ENCODE results near the gene NDUFS8.

NDUFS8 gene

DNA sequence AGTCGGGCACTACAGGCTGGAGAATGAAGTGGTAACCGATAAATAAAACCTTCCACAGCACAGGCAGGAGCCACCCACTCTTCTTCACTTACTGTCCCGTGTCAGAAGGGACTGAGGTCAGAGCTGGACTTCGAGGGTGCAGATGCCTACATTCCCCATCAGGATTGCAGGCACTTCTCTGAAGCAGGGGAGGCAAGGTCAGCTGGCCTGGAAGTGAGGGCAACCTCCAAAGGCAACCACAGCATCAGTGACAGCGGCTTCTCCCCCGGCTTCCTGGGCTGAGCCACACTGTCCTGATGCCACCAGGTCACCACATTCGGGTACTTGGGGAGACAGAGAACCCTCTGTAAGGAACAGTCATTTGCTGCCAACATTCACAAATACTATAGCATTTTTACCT is 31.0 kb downstream of the NDUFS8 start:
- no peak overlapping the region for H3K4me3 ChIP-seq (ENCODE audit: low read length)
- no peak for DNase-seq (ENCODE audit: low read depth)
- TF ChIP-seq, protein P1, sequence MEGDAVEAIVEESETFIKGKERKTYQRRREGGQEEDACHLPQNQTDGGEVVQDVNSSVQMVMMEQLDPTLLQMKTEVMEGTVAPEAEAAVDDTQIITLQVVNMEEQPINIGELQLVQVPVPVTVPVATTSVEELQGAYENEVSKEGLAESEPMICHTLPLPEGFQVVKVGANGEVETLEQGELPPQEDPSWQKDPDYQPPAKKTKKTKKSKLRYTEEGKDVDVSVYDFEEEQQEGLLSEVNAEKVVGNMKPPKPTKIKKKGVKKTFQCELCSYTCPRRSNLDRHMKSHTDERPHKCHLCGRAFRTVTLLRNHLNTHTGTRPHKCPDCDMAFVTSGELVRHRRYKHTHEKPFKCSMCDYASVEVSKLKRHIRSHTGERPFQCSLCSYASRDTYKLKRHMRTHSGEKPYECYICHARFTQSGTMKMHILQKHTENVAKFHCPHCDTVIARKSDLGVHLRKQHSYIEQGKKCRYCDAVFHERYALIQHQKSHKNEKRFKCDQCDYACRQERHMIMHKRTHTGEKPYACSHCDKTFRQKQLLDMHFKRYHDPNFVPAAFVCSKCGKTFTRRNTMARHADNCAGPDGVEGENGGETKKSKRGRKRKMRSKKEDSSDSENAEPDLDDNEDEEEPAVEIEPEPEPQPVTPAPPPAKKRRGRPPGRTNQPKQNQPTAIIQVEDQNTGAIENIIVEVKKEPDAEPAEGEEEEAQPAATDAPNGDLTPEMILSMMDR (IDR thresholded peaks at IDR 0.05; ENCODE audit: insufficient read depth, low read depth, low read length, missing control alignments), result no peak

DNA sequence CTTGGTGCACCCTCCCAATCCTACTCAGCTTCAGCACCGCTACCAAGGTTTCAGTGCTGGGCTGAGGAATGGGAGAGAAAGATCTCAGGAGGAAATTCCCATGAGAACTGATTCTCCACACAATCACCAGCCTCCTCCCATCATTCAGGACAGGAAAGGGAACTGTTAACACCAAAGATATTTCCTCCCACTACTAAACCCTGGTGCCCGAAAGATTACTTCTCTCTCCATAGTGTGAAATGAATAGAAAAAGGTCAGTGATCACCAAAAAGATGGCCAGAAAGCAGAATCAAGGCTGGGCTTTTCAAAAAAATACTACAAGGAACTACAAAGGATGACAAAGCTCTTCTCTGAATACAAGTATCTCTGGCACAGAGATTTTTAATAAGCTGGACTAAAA is 34.4 kb downstream of the NDUFS8 start:
- no peak overlapping the region for H3K4me3 ChIP-seq (ENCODE audit: low read length)
- TF ChIP-seq, protein P1 (IDR thresholded peaks at IDR 0.05; ENCODE audit: insufficient read depth, low read depth, low read length, missing control alignments), result no peak
- DNase-seq (ENCODE audit: low read depth), result no peak

DNA sequence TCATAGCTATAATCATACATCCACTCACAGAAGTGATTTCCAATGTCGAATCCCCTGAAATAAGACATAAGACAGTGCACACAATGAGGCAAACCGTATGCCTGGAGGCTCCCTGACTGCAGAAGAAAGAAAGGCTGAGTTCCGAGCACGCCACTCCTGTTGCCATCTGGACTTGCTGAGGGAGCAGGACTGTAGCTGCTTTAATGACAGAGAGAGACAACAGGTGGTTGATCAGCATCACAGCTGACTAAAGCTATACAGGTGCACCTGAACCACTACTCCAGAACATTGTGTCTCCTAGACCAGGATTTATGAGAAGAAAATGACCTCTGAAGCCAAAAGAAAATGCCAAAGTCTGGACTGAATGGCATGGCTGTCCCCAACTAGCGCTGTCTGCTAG is 35.4 kb downstream of the NDUFS8 start:
- DNase-seq (ENCODE audit: low read depth), result no peak
- TF ChIP-seq, protein P1 (IDR thresholded peaks at IDR 0.05; ENCODE audit: insufficient read depth, low read depth, low read length, missing control alignments), result no peak
- H3K4me3 ChIP-seq (ENCODE audit: low read length), result no peak overlapping the region

DNA sequence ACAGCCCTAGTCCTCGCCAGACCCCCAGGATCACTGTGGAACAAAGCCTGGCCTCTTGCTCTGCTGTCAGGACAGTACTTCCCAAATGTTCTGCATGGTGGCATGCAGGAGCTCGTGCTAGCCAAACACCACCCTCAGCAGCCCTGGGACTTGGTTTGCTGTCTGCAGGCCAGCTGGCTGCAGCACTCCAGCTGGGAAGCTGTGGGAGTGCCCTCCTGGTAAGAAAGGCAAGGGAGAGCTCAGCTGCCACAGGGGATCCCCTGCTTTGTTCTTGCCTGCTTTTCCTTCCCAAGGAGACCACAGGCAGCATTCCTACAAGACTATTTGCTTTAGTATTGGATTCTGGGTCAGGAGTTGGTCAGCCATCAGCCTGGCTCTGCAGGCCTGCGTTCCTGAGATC is 36.3 kb downstream of the NDUFS8 start:
- H3K4me3 ChIP-seq (ENCODE audit: low read length), result no peak overlapping the region
- TF ChIP-seq, protein P1 (IDR thresholded peaks at IDR 0.05; ENCODE audit: insufficient read depth, low read depth, low read length, missing control alignments), result no peak
- no peak for DNase-seq (ENCODE audit: low read depth)

DNA sequence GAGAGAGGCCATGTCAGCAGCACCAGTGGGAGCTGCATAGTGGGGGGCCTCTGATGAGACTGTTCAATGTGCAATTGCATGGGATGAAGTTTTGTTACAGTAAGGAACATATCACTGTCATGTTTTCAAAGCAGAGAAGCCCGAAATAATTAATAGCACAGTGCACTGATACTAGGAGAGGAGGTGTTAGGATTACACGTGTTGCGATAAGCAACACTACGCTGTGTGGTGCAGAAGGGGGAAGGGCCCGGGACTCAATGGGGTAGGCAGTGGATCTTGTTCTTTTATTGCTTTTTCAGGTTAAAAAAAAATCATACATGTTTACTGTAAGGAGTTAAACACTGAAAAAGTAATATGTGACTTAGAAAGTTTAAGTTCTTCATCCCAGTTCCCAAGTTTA is 37.5 kb downstream of the NDUFS8 start:
- H3K4me3 ChIP-seq (ENCODE audit: low read length), result no peak overlapping the region
- no peak for DNase-seq (ENCODE audit: low read depth)

DNA sequence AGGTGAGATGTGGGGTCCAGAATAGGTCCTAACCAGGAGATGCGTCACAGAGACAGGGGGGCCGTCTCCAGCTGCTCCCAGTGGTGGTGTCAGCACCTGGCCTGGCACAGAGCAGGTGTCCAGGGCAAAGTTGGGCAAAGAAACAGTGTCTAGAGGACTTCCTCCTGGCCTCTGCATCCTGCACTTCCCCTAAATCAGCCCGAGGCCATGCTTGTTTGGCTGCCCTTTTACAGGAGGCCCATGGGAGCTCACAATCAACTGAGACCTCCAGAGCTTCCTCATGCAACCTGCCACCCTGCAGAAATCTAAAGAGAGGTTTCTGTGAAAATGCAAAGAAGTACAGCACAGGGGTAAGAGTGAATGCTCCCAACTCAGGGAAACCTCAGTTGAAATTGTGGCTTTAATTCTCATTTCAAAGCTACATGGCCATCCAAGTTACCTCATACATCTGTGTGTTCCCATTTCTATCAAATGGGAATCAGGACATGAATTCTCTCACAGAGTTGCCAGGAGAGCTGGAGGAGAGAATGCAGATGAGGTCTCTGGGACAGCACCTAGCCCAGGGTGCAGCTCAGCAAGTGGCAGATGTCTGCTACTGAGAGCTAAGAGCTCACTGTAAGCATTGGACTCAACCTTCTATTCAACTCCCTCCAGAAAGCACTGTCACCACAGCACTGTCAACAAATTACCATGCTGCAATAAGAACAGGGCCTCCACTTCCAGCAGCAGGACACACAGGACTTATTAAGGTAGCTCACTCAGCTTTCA is 41.0 kb downstream of the NDUFS8 start:
- H3K4me3 ChIP-seq (ENCODE audit: low read length), result no peak overlapping the region
- TF ChIP-seq, protein P1 (IDR thresholded peaks at IDR 0.05; ENCODE audit: insufficient read depth, low read depth, low read length, missing control alignments), result no peak
- DNase-seq (ENCODE audit: low read depth), result no peak

More for the DNA sequence above, 37.5 kb downstream of the NDUFS8 start:
- TF ChIP-seq, protein P1 (IDR thresholded peaks at IDR 0.05; ENCODE audit: insufficient read depth, low read depth, low read length, missing control alignments), result no peak
